HCEC 1CT (cell line): ENCODE measurements around the gene IGFBP4.
"Not testable (repeated sequence)": the region's sequence is repeated elsewhere in the genome, so short reads cannot be mapped to it uniquely, and the experiment has no call there.

ENCODE experiments used
- DNase-seq: peaks from one replicate; pipeline ENCODE4 v3.0.0-alpha.2; 2017

IGFBP4 gene

GRCh38 chr17:40443196-40443987 is at the start of gene IGFBP4:
Gene IGFBP4 (plus strand): TSS chr17:40443450. CDS start chr17:40443736, 286 bp downstream.
- DNase-seq: peak; percentile 81

DNA sequence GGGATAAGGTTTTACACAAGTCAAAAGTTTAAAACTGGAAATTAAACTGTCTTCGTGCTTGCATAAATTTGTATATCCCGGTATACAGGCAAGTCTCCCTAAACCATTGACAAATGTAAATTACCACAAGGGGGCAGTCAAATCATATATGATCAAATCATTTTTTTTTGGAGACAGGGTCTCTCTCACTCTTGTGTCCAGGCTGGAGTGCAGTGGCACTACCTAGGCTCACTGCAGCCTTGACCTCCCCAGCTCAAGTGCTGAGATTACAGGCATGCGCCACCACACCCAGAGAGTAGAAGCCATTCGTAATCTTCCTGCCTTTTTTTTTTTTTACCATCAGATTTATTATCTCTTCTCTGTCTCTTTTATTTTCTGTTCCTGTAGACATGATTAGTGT is 44.1 kb upstream of the IGFBP4 start:
- DNase-seq: peak; percentile 54

- no peak for DNase-seq
Measured at GRCh38 chr17:40402668-40403067, 40.6 kb upstream of the IGFBP4 start.

DNA sequence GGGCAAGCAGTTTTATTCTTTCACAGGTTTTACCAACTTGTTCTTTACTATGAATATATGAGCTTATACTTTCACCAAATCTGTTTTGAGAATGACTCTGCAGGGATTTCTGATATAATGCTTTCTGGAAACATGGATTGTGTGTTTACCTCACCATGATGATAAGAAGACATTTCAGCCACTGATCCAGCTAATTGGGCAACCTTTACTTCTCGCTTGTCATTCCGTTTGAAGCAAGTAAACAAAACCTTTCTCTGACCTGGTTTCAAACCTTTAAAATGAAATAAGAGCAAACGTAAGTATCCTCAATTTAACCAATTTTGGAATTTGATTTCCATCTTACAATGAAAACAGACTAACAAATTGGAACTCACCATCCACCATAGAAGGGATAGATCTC is 39.2 kb upstream of the IGFBP4 start:
- no peak for DNase-seq

- DNase-seq: no peak
Measured at GRCh38 chr17:40407460-40407859, 35.8 kb upstream of the IGFBP4 start.

- DNase-seq: not testable (repeated sequence)
Measured at GRCh38 chr17:40409540-40409939, 33.7 kb upstream of the IGFBP4 start.

DNA sequence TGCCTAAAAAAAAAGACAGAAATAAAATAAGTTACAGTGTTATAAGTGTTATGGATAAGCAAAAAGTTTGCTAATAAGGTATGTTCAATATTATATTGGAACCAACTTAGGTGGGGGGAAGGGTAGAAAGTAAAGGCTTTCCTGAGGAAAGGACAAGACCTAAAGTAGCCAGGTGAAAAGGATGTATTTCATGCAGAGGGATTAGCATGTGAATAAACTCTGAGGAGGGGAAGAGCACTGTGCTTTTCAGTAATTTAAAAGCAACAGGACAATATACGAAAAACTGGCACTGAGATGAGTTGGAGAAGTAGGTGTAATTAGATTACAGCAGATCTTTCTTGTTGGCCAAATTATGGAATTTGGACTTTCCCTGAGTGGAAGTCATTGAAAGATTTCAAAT is 33.2 kb upstream of the IGFBP4 start:
- no peak for DNase-seq

GRCh38 chr17:40411821-40412220 is 31.4 kb upstream of the IGFBP4 start:
- no peak for DNase-seq

GRCh38 chr17:40412880-40413279 is 30.4 kb upstream of the IGFBP4 start:
- no peak for DNase-seq

- DNase-seq: not testable (repeated sequence)
Measured at GRCh38 chr17:40414312-40414711, 28.9 kb upstream of the IGFBP4 start.

GRCh38 chr17:40415390-40415789 is 27.9 kb upstream of the IGFBP4 start:
- DNase-seq: peak; percentile 53

DNA sequence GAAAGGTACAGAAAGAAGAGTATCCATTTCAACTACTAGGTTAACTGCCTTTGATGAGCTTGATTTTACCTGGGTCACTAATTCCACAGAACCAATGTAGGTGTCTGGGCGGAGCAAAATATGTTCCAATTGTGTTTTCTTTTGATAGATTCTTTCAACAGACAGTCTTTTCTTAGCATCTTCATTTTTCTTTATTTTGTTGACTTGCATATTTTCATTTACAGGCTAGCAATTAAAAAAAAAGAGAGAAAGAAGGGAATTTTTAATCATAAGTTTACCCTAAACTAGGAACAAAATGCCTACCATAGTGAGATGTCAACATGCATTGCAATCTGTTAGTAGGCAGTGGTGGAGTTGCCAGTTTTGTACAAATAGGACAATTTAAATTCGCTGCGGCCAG is 26.6 kb upstream of the IGFBP4 start:
- DNase-seq: no peak

DNA sequence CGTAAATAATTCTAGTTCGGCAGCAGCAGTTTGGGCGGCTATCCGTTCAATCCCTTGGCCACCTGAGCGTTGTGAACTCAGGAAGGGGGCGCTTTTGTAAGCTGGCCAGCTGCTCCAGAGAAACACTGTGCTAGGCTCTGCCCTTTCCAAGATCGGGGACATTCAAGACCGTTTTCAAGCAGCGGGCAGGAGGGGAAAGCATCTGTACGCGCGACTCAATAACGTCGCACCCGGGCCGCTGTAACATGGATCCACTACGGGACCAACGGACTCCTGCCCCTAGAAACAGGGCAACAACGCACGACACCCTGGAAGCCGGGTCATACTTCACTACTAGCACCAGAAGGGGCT is 26.0 kb upstream of the IGFBP4 start:
- DNase-seq: peak; percentile 44

DNA sequence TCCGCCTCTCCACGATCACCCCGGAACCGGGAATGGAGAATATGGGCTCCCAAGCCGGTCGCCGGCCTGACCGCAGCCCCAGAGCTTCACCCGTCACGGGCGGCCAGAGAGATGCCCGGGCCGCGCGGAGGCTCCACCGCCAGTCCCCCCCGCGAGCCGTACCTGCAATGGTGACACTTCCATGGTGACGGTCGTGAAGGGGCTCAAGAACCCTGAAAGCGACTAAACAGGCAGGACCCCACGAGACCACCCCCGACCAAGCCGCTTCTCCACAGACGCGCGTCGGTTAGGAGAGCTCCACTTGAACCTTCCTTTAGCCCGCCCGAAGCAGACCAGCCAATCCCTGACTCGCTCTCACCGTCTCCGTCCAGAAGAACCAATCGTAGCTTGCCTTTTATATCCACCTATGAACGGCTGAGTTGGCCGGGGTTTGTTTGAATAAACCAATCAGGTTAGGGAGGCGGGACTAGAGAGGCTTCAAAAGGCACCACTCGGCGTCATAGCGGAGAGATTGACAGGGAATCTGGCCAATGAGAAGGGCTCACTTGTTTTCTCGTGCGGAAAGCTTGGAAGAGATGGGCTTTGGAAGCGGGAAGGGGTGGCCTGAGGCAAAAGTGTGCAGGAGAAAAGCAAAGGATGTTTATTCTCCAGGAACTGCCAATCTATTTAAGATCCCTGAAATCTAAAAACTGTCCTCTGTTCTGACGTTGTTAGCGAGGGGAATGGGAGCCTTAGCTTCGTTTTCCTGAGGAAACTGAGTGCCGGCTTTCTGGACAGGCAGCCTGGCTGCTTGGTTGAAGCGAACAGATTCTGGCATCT is 25.4 kb upstream of the IGFBP4 start, which contains the start of gene TOP2A:
Gene TOP2A, minus strand, starts transcription at position 288 of the 819 bp plus-strand sequence. Its CDS starts 105 bp downstream, at position 183.
- DNase-seq: peak; percentile 98

- no peak for DNase-seq
Measured at GRCh38 chr17:40418428-40418706, 24.9 kb upstream of the IGFBP4 start.

DNA sequence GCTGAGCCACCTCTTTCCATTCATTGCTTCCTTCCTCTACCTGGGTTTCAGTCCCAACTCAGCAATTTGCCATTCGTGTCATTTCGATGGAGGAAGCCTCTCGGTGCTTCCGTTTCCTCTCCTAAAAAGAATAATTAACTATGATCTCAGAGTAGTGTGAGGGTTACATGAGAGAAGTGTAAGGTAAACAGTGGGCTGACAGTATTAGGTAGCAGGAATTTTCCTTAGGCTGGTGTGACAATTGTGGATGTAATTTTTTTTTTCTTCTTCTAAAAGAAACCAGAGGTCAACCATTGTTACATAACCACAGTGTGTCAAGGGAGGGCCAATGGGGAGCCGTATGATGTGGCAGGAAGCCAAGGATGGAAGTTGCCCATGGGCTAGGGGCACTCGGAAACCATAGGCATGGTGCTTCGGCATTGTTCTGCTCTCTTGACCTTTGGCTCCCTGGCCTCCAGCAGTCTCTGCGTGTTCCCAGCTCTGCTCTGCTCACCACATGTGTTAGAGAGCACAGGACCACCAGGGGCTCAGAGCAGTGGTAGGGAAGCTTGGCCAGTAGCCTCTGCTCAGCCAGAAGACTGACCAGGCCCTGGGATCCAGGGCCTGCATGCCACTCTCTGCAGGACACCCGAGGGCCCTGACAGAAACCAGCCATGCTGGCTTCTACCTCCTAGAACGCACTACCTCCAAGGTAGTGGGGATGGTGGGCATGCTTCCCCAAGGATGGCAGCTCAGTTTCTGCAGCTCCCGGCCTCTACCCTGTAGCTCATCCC is 23.5 kb upstream of the IGFBP4 start:
- DNase-seq: no peak

GRCh38 chr17:40422990-40423633 is 20.1 kb upstream of the IGFBP4 start:
- DNase-seq: peak; percentile 16

DNA sequence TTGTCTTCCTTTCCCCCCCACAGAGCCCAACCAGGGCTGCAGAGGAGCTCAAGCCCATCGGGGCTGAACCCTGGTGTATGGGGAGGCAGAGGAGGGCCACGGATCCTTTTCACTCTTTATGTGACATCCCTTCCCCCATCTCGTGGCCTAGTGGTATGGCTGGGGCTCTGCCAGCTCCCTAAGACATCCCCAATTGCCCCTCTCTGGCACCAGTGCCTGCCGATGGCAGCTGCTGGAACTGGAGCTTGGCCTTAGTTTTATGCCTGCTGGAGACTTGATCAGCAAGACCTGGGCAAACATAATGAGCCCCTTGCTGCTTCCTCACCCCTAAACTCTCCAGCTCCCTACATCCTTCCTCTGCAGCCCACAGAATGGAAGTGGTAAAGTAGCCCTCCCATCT is 17.5 kb upstream of the IGFBP4 start:
- DNase-seq: no peak

DNA sequence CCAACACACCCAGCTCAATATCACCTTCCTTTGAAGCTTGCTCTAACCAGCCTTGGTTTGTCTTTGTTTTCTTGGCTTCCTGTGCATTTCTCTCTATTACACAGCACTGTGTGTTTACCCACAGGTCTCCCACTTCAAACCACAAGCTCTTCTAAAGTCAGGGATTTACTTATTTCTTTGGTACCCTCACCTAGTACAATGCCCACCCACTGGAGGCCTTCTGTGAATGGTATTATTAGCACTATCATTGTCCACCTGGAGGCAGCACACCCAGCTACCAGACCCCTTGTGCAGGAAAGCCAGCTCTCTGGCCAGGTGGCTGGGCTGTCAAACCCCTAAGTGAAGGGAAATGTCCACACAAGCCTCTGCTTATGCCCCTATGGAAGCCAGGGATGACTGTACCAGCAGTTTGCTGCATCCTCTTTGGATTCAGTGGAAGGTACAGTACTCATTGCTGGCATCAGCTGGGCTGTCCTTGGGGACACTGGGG is 16.2 kb upstream of the IGFBP4 start:
- no peak for DNase-seq

DNA sequence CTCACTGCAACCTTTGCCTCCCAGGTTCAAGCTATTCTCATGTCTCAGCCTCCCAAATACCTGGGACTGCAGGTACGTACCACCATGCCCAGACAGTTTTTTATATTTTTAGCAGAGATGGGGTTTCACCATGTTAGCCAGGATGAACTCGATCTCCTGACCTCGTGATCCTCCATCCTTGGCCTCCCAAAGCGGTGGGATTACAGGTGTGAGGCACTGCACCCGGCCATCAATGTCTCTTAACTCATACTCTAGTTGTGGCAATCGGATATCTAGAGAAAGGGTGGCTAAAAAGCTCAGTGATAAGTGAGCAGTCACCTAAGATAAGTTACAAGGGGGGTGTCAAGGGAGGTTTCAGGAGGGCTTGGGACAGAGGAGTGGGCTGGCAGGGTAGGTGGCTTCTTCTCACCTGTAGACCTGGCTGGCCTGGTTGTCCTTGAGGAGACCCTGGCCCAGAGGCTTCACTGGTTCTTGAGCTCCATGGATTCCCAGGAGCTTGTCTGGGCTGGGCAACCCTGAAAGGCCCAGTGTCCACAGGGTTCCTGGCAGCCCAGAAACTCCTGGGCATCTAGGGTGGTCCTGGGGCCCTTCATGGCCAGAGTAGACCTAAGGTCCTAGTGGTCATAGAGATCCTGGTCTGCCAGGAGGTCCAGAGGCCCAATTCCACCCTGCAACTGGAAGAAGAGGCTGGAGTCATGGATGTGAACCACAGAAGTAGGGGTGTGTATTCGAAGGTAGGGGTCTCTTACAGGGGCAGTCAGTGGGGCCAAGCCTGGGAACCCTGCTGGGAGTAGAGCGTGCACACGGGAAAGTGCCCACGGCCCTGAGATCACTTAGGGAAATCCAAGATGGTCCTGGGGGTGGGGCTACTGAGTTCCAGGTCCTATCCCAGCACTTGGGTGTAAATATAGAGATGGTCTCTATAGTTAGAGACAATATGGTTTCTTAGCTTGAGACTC is 12.7 kb upstream of the IGFBP4 start:
- DNase-seq: no peak

DNA sequence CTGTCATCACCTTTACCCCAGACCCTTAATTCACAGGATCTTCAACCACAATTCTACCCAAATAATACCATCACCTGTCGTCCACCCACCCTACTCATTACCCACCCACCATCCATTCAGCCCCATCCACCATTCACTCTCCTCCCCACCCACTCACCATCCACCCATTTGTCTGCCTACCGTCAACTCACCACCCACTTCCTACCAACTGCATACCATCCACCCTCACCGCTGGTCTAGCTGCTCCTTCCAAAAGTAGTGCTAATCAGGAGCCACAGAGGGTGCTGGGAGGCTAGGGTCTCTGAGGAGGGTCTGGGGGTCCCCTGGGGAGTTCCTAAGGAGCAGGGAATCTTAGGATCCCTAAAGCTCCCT is 12.0 kb upstream of the IGFBP4 start:
- no peak for DNase-seq
